ENCODE measurements around the gene CRYBG1.

Gene CRYBG1, protein sequence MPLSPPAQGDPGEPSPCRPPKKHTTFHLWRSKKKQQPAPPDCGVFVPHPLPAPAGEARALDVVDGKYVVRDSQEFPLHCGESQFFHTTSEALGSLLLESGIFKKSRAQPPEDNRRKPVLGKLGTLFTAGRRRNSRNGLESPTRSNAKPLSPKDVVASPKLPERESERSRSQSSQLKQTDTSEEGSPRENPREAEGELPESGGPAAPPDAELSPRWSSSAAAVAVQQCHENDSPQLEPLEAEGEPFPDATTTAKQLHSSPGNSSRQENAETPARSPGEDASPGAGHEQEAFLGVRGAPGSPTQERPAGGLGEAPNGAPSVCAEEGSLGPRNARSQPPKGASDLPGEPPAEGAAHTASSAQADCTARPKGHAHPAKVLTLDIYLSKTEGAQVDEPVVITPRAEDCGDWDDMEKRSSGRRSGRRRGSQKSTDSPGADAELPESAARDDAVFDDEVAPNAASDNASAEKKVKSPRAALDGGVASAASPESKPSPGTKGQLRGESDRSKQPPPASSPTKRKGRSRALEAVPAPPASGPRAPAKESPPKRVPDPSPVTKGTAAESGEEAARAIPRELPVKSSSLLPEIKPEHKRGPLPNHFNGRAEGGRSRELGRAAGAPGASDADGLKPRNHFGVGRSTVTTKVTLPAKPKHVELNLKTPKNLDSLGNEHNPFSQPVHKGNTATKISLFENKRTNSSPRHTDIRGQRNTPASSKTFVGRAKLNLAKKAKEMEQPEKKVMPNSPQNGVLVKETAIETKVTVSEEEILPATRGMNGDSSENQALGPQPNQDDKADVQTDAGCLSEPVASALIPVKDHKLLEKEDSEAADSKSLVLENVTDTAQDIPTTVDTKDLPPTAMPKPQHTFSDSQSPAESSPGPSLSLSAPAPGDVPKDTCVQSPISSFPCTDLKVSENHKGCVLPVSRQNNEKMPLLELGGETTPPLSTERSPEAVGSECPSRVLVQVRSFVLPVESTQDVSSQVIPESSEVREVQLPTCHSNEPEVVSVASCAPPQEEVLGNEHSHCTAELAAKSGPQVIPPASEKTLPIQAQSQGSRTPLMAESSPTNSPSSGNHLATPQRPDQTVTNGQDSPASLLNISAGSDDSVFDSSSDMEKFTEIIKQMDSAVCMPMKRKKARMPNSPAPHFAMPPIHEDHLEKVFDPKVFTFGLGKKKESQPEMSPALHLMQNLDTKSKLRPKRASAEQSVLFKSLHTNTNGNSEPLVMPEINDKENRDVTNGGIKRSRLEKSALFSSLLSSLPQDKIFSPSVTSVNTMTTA (N-terminal part only)

DNA sequence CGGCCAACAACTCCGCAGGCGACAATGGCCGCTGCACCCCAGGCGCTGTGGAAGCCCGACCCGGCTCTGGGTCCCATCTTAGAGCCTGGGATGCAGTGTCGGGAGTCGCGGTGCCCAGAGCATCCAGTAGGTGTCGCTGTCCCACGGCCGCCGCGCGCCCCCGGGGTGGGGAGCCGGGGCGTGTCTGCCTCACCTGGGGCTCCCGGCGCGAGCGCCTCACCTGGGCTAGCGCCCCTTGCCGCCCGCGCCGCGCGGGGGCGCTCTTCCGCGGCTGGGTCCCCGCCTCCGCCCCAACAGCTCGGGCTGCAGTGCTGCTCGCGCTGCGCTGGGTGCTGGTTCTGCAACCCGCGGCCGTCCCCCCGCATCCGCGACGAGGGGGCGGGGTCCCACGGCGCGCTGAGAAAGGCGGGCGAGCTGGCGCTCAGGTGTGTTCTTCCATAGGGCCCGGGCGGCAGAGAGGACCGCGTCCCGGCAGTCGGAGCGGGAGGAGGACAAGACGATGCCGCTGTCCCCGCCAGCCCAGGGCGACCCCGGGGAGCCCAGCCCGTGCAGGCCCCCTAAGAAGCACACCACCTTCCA, at the start of gene CRYBG1:
Gene CRYBG1, plus strand, starts transcription at position 308 of the 579 bp plus-strand sequence. Its CDS starts 192 bp downstream, at position 500.
- TF ChIP-seq, protein P1, sequence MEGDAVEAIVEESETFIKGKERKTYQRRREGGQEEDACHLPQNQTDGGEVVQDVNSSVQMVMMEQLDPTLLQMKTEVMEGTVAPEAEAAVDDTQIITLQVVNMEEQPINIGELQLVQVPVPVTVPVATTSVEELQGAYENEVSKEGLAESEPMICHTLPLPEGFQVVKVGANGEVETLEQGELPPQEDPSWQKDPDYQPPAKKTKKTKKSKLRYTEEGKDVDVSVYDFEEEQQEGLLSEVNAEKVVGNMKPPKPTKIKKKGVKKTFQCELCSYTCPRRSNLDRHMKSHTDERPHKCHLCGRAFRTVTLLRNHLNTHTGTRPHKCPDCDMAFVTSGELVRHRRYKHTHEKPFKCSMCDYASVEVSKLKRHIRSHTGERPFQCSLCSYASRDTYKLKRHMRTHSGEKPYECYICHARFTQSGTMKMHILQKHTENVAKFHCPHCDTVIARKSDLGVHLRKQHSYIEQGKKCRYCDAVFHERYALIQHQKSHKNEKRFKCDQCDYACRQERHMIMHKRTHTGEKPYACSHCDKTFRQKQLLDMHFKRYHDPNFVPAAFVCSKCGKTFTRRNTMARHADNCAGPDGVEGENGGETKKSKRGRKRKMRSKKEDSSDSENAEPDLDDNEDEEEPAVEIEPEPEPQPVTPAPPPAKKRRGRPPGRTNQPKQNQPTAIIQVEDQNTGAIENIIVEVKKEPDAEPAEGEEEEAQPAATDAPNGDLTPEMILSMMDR (IDR thresholded peaks at IDR 0.05), result peak; percentile 83
- H3K27ac ChIP-seq, result no peak within 1 kb of the TSS
- DNase-seq (ENCODE audit: low spot score), result no peak
- peak within 1 kb of the TSS; percentile 71 for H3K4me3 ChIP-seq

DNA sequence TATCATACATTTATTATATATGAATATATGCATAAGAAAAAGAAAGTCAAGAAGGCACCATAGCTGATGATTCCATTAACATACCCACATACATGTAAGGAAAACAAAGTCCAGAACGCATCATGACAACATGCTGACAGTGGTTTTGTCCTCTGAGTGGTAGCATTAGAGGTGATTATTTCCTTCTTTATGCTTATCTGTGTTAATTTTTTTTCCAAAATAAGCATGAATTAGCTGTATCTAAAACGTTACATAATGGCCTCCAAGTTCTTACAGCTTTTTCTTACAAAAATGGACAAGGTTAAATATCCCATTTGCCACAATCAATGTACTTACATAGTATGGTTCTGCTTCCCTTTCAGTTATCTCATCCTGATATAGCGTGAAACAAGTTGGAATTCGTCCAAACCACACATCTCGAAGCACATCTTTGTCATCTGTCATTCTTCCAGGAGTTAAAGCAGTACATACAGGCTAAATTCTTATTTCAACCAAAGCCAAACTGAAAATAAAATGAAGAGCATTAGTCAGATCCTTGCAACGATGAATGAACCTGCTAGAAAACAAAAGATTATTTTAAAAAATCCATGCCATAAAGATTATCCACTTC, 44.6 kb upstream of the CRYBG1 start:
- TF ChIP-seq, protein P1 (IDR thresholded peaks at IDR 0.05), result no peak
- H3K4me3 ChIP-seq, result no peak overlapping the region
- no peak for DNase-seq (ENCODE audit: low spot score)
- H3K27ac ChIP-seq, result no peak overlapping the region

DNA sequence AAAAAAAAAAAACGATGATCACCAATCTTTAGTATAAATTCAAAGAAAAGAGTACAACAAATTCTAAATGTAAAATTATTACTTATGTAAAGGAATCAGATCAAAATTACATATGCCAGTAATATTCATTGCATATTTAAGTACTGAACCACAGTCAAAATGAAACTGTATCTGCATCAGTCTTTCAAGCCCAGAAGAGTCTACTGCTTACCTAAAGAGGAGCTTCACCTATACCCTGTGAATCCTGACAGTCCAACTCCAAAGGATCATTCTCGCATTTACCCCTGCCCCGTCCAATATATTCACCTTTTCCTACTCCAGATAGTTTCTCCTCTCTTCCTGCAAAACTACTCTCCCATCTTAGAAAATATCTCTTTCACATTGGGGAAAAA, 44.1 kb upstream of the CRYBG1 start:
- Histone ChIP-seq H3K27ac (no peak overlapping the region), H3K4me3 (no peak overlapping the region)
- TF ChIP-seq, protein P1 (IDR thresholded peaks at IDR 0.05), result no peak
- no peak for DNase-seq (ENCODE audit: low spot score)

DNA sequence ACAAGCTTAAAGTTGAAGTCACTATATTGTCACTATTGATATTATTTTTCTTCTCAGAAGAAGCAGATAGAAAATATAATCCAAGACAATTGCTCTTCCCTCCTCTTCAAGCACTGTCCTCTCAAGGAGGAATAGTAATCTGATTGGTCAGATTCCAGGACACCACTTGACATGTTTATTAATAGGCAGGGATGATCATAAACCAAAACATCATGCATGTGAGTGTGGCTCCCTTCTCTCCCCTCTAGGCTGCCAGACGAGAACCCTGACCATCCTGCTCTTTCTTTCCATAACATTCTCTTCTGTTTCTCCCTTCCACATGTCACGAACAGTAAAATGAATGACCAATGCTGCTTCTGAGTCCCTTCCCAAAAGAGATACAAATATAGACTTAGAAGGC, 42.5 kb upstream of the CRYBG1 start:
- TF ChIP-seq, protein P1 (IDR thresholded peaks at IDR 0.05), result no peak
- Histone ChIP-seq H3K4me3 (no peak overlapping the region), H3K27ac (no peak overlapping the region)
- no peak for DNase-seq (ENCODE audit: low spot score)

DNA sequence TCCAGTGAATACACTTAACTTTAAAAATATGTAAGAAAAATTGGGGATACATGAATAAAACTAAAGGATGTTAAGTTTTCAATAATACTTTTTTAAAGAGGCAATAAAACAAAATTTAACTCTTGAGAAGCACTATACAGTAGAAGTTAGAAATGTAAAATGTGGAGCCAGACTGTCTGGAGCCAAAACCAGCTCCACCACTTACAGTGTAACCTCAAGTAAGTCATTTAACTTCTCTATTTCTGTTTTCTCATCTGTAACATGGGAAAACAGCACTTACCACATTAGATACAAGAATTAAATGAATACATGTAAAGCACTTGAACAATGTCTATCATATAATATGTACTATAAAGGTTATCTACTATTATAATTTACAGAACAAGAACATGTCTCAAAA, 41.7 kb upstream of the CRYBG1 start:
- Histone ChIP-seq H3K27ac (no peak overlapping the region), H3K4me3 (no peak overlapping the region)
- TF ChIP-seq, protein P1 (IDR thresholded peaks at IDR 0.05), result no peak
- DNase-seq (ENCODE audit: low spot score), result no peak

DNA sequence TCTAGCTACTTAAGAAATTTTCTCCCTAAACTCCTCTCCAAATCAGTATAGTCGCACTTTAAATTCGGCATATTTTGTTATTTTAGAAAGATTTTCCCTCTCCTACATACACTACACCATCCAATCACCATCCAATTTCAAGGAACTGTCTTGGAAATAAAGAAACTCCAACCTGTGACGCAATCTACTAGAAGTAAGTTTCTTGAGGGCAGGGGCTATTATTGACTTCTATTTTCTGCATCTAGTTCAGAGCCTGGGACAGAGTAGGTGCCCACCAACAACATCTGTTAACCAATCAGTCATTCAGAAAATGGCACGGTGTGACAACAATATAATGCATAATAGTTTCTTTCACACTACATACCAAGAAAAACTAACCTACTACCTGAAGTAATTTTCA, 38.6 kb upstream of the CRYBG1 start:
- Histone ChIP-seq H3K4me3 (no peak overlapping the region), H3K27ac (no peak overlapping the region)
- no peak for DNase-seq (ENCODE audit: low spot score)
- TF ChIP-seq, protein P1 (IDR thresholded peaks at IDR 0.05), result no peak

All from coronary artery (tissue), 2 donors.